ENCODE data around the gene COBL. TPM values are rescaled to one million over a fixed set of nuclear protein-coding genes. Genes with fewer than 3 reads are reported as not detected.

The COBL gene
- polyA plus RNA-seq, 3 donors: not detected

GRCh38 chr7:51029131-51029530, 287.5 kb downstream of the COBL start:
- H4K20me1 ChIP-seq (ENCODE audit: insufficient read depth, low read length): no peaks in the 10 kb centered on the region
- H2AFZ ChIP-seq (ENCODE audit: insufficient read depth, low read depth, low read length, poor library complexity, severe bottlenecking): no peak overlapping the region
- H3K9ac ChIP-seq (ENCODE audit: insufficient read depth, low read length, poor library complexity, severe bottlenecking): no peak overlapping the region
- H3K27ac ChIP-seq (ENCODE audit: low read depth in 1 of 2, low read length in 2 of 2): no peak overlapping the region
- Mint-ChIP-seq H3K27ac (peak overlapping the region in 1 of 7 donors; percentile 6), H3K36me3 (no peaks in the 10 kb centered on the region), H3K27me3 (ENCODE audit: low read depth in 3 of 3) (no peaks in the 10 kb centered on the region), H3K4me1 (no peaks in the 10 kb centered on the region), H3K4me3 (no peak overlapping the region), H3K9me3 (peaks cover 0 to 4% (median 0%) of the 10 kb centered on the region in 7 donors)
- H3K4me1 ChIP-seq (ENCODE audit: control insufficient read depth in 1 of 2, insufficient read depth in 2 of 2, low read length in 2 of 2): no peaks in the 10 kb centered on the region
- H3K4me3 ChIP-seq (replicated peaks in 1 of 3; ENCODE audit: low read depth in 2 of 3, low read length in 3 of 3): no peak overlapping the region
- H3K4me2 ChIP-seq (replicated peaks; ENCODE audit: extremely low read depth, low read length, poor library complexity, severe bottlenecking): no peak overlapping the region
- H3K9me3 ChIP-seq (replicated peaks in 1 of 2; ENCODE audit: control insufficient read depth in 1 of 2, insufficient read depth in 1 of 2, low read length in 2 of 2): no peaks in the 10 kb centered on the region
- DNase-seq: no peak
- 89% methylated on average over 8 of the region's 13 CpGs for WGBS (ENCODE audit: insufficient coverage)
- no peaks in the 10 kb centered on the region for H3K36me3 ChIP-seq (replicated peaks in 1 of 2; ENCODE audit: control insufficient read depth in 1 of 2, insufficient read depth in 2 of 2, low read length in 2 of 2)
- TF ChIP-seq CTCF (IDR thresholded peaks at IDR 0.05): no peak
- no peaks in the 10 kb centered on the region for H3K27me3 ChIP-seq (ENCODE audit: control insufficient read depth in 2 of 2, insufficient read depth in 2 of 2, low read length in 2 of 2)
- intact Hi-C loops (cut with micrococcal nuclease): no loop called here
- no peaks in the 10 kb centered on the region for H3K79me2 ChIP-seq (ENCODE audit: insufficient read depth, low read length)

GRCh38 chr7:51027935-51028830, 288.4 kb downstream of the COBL start:
- no peak for TF ChIP-seq CTCF (IDR thresholded peaks at IDR 0.05)
- H3K4me2 ChIP-seq (replicated peaks; ENCODE audit: extremely low read depth, low read length, poor library complexity, severe bottlenecking): no peak overlapping the region
- no peaks in the 10 kb centered on the region for H3K79me2 ChIP-seq (ENCODE audit: insufficient read depth, low read length)
- H3K27me3 ChIP-seq (ENCODE audit: control insufficient read depth in 2 of 2, insufficient read depth in 2 of 2, low read length in 2 of 2): no peaks in the 10 kb centered on the region
- no peak overlapping the region for H3K4me3 ChIP-seq (replicated peaks in 1 of 3; ENCODE audit: low read depth in 2 of 3, low read length in 3 of 3)
- no peak overlapping the region for H3K27ac Mint-ChIP-seq
- no peak for DNase-seq
- no peak overlapping the region for H3K27ac ChIP-seq (ENCODE audit: low read depth in 1 of 2, low read length in 2 of 2)
- no peaks in the 10 kb centered on the region for H3K36me3 ChIP-seq (replicated peaks in 1 of 2; ENCODE audit: control insufficient read depth in 1 of 2, insufficient read depth in 2 of 2, low read length in 2 of 2)
- H3K4me3 Mint-ChIP-seq: no peak overlapping the region
- no peak overlapping the region for H2AFZ ChIP-seq (ENCODE audit: insufficient read depth, low read depth, low read length, poor library complexity, severe bottlenecking)
- H3K27me3 Mint-ChIP-seq (ENCODE audit: low read depth in 3 of 3): no peaks in the 10 kb centered on the region
- peaks cover 0 to 4% (median 0%) of the 10 kb centered on the region in 7 donors for H3K9me3 Mint-ChIP-seq
- H3K9ac ChIP-seq (ENCODE audit: insufficient read depth, low read length, poor library complexity, severe bottlenecking): no peak overlapping the region
- H3K4me1 Mint-ChIP-seq: no peaks in the 10 kb centered on the region
- H3K9me3 ChIP-seq (replicated peaks in 1 of 2; ENCODE audit: control insufficient read depth in 1 of 2, insufficient read depth in 1 of 2, low read length in 2 of 2): no peaks in the 10 kb centered on the region
- no peaks in the 10 kb centered on the region for H3K4me1 ChIP-seq (ENCODE audit: control insufficient read depth in 1 of 2, insufficient read depth in 2 of 2, low read length in 2 of 2)
- intact Hi-C loops (cut with micrococcal nuclease): no loop called here
- WGBS (ENCODE audit: insufficient coverage): 95% methylated on average over 17 of the region's 19 CpGs
- H3K36me3 Mint-ChIP-seq: no peaks in the 10 kb centered on the region
- no peaks in the 10 kb centered on the region for H4K20me1 ChIP-seq (ENCODE audit: insufficient read depth, low read length)

All from CD14-positive monocyte (primary cell).